Mesothelial cell of epicardium (in vitro differentiated cells): ENCODE results near the gene MYO1H. TPM values are rescaled to one million over a fixed set of nuclear protein-coding genes. Genes with fewer than 3 reads are reported as not detected.

ENCODE experiments used
- DNase-seq, 2 experiments: peaks; one replicate each; pipeline ENCODE4 v3.0.0; 2021; ENCODE audit warnings: low spot score in 2 of 2; ENCODE audit not compliant: unreplicated experiment in 2 of 2
- H3K27ac Mint-ChIP-seq: 2 replicates; pipeline ENCODE4 v1.8.0; 2021; ENCODE audit warnings: mixed read lengths
- H3K27me3 Mint-ChIP-seq: 2 replicates; pipeline ENCODE4 v1.8.0; 2021; ENCODE audit warnings: low read depth, mixed read lengths
- H3K36me3 Mint-ChIP-seq: 2 replicates; pipeline ENCODE4 v1.8.0; 2021; ENCODE audit warnings: mixed read lengths
- H3K4me1 Mint-ChIP-seq: 2 replicates; pipeline ENCODE4 v1.8.0; 2021; ENCODE audit warnings: mixed read lengths
- H3K4me3 Mint-ChIP-seq: 2 replicates; pipeline ENCODE4 v1.8.0; 2021; ENCODE audit warnings: mild to moderate bottlenecking, moderate library complexity, mixed read lengths
- H3K9me3 Mint-ChIP-seq: 2 replicates; pipeline ENCODE4 v1.8.0; 2021; ENCODE audit warnings: mixed read lengths
- total RNA-seq: library from RNA; stranded (reverse); gene quantifications from 3 replicates; pipeline ENCODE4 v1.2.1, GENCODE V29; 2021
- TF ChIP-seq, protein P1 (sequence below): fragments of 200-600 bp; sonication (generic); IDR thresholded peaks from one replicate; pipeline ENCODE4 v1.5.0; 2021; ENCODE audit warnings: antibody characterized with exemption; ENCODE audit not compliant: unreplicated experiment

The MYO1H gene
- total RNA-seq, 1 donor from 2014 or later: not detected

DNA sequence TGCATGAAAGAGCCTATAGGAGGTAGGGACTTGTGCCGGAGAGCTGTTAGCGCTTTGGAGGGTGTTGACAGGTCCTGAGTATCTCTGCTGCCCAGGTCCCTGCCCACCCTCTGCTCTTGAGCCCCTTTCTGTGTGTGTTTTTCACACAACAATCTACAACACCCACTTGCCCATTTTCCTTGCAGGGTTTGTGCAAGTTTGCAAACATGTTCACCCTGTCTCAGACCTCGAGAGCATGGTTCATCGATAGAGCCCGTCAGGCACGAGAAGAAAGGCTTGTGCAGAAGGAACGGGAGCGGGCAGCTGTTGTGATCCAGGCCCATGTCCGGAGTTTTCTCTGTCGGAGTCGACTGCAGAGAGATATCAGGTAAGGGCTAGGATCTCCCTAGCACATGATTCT is 135.6 kb downstream of the MYO1H start:
- no peak overlapping the region for H3K4me3 Mint-ChIP-seq
- DNase-seq: no peak
- H3K27ac Mint-ChIP-seq: no peak overlapping the region
- peaks cover 10% of the 10 kb centered on the region for H3K4me1 Mint-ChIP-seq
- peaks cover 20% of the 10 kb centered on the region for H3K36me3 Mint-ChIP-seq
- TF ChIP-seq, protein P1, sequence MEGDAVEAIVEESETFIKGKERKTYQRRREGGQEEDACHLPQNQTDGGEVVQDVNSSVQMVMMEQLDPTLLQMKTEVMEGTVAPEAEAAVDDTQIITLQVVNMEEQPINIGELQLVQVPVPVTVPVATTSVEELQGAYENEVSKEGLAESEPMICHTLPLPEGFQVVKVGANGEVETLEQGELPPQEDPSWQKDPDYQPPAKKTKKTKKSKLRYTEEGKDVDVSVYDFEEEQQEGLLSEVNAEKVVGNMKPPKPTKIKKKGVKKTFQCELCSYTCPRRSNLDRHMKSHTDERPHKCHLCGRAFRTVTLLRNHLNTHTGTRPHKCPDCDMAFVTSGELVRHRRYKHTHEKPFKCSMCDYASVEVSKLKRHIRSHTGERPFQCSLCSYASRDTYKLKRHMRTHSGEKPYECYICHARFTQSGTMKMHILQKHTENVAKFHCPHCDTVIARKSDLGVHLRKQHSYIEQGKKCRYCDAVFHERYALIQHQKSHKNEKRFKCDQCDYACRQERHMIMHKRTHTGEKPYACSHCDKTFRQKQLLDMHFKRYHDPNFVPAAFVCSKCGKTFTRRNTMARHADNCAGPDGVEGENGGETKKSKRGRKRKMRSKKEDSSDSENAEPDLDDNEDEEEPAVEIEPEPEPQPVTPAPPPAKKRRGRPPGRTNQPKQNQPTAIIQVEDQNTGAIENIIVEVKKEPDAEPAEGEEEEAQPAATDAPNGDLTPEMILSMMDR: no peak
- H3K9me3 Mint-ChIP-seq: no peaks in the 10 kb centered on the region
- H3K27me3 Mint-ChIP-seq: no peaks in the 10 kb centered on the region

DNA sequence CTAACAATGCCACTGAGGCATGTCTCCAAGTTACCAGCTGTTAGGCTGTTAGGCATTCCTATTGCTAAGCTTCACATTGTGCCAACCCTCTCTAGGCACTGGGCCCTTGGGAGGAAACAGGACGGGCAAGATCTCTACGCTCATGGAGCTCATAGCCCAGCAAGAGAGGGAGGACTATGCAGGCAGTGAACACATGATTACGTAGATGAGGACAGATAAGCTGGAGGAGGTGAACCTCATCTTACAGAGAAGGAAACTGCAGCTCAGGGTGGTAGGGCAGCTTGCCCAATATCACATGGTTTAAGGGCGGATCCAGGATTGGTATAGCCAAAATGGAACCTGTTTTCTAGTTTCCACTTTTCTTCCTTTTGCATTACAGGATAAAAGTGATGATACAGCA is 137.5 kb downstream of the MYO1H start:
- DNase-seq: no peak
- H3K36me3 Mint-ChIP-seq: peaks cover 31% of the 10 kb centered on the region
- no peak overlapping the region for H3K27ac Mint-ChIP-seq
- no peaks in the 10 kb centered on the region for H3K9me3 Mint-ChIP-seq
- no peaks in the 10 kb centered on the region for H3K4me1 Mint-ChIP-seq
- H3K4me3 Mint-ChIP-seq: no peak overlapping the region
- TF ChIP-seq, protein P1: no peak
- H3K27me3 Mint-ChIP-seq: no peaks in the 10 kb centered on the region

DNA sequence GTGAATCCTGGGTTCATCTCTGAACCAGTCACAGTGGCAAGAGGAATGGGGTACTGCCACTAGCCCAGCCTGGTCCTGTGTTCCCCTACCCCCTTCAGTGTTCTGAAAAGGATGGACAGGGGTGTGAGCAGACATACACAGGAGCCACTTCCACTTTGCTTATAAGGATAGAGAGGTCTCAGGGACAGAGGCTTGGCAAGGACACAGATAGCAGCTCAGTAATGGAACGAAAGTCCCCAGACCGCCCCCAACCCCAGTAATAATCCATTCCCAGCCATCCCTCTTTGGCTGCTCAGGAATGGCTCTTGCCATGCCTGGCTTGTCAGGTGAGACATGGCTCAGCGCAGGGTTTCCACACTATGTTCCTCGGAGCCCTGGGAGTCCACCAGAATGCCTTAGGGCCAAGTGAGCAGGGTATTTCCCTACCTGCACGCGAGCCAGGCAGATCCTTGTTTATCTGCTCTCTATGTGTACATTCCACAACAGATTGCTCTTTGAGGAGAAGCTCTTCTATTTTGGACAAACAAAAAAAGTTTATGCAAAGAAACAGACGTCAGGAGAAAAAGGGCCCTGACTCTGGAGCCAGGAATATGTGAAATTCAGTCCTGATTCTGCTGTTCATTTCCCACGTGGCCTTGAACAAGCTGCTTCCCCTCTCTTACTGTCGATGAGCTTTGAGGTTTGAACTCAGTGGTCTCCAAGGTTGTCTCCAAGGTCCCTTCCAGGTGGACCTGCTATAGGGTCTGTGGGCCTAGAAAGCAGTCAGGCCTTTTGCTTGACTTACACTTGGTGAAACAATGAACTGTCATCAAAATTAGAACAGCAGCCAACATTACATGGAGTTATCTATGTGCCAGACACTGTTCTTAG is 139.7 kb downstream of the MYO1H start:
- no peak for DNase-seq
- TF ChIP-seq, protein P1: no peak
- no peak overlapping the region for H3K27ac Mint-ChIP-seq
- H3K4me3 Mint-ChIP-seq: no peak overlapping the region
- H3K4me1 Mint-ChIP-seq: no peaks in the 10 kb centered on the region
- H3K9me3 Mint-ChIP-seq: no peaks in the 10 kb centered on the region
- H3K27me3 Mint-ChIP-seq: no peaks in the 10 kb centered on the region
- peaks cover 40% of the 10 kb centered on the region for H3K36me3 Mint-ChIP-seq

DNA sequence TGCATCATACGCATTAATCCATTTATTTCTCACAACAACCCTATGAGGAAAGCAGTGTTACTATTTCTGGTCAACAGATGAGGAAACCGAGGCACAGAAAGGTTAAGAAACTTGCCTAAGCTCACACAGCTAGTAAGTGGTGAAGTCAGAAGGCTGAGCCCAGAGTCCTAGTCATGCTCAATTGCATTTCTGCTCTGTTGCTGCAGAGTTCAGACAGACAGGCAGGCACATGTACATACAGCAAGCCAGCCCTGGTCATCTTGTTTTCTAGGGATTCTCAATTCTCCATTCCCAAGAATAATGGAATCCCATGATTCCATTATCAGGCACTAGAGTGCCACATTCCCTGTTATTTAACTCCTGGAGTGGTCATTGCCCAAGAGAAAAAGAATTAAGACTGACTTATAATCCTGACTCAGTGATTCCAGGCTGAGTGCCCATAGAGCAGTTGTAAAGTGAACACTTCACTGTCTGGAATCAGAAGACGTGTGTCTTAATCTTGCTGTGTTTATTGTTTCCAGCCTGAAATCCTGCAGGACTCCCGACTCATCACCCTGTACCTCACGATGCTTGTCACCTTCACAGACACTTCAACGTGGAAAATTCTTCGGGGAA is 140.5 kb downstream of the MYO1H start:
- Mint-ChIP-seq H3K9me3 (no peaks in the 10 kb centered on the region), H3K4me1 (no peaks in the 10 kb centered on the region), H3K4me3 (no peak overlapping the region), H3K27ac (no peak overlapping the region), H3K27me3 (no peaks in the 10 kb centered on the region), H3K36me3 (peaks cover 41% of the 10 kb centered on the region)
- DNase-seq: no peak
- TF ChIP-seq, protein P1: no peak

DNA sequence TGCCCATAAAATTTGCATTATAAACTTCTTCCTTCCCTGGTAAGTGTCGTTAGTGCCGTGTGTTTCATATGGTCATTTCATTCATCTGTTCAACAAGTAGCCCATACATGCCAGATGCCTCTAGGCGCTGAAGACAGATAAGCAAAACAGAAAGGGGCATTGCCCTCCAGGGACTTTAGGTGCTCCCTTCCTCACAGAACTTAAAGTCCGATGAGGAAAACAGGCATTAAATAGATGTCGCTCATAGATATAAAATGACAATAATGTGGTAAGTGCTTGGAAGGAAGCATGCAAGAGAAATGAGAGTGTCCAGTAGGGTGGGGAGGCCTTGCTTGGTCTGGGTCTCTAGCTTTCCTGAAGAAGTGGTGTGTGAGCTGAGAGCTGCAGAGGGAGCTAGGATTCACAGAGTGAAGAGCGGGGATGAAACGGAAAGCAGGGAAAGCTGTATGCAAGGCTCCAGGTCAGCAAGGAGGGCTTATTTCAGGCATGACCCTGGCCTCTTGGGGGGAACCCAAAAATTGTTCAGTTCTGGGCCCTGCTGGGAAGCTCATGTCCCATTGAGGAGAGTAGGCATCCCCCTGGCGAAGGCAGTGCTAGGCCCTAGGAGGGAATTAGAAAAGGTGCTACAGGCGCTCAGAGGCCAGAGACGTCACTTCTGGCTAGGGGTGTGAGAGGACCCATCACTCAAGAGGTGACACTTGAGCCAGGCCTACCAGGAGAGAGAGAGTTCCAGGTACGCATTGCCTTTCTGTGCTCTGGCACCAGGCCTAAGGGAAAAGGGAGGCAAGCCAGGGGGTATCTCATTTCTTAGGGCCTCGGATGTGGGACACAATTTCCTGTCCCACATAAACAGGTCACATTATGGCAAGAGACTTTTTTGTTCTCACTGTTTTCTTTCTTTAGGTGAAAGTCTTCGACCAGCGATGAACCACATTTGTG is 141.6 kb downstream of the MYO1H start:
- H3K4me1 Mint-ChIP-seq: no peaks in the 10 kb centered on the region
- H3K36me3 Mint-ChIP-seq: peaks cover 43% of the 10 kb centered on the region
- no peak for DNase-seq
- H3K27me3 Mint-ChIP-seq: no peaks in the 10 kb centered on the region
- no peaks in the 10 kb centered on the region for H3K9me3 Mint-ChIP-seq
- H3K4me3 Mint-ChIP-seq: no peak overlapping the region
- TF ChIP-seq, protein P1: no peak
- H3K27ac Mint-ChIP-seq: no peak overlapping the region
